ENCODE data around the gene CD300A. TPM values are rescaled to one million over a fixed set of nuclear protein-coding genes. Genes with fewer than 3 reads are reported as not detected.

CD300A gene
- total RNA-seq, 1 donor from 2014 or later: not detected

- DNase-seq (ENCODE audit: low read depth): no peak
- H3K4me3 ChIP-seq (ENCODE audit: low read depth, low read length): no peak overlapping the region
Observed at GRCh38 chr17:74446551-74447500, 19.6 kb upstream of the CD300A start.

GRCh38 chr17:74447628-74448159 is 18.7 kb upstream of the CD300A start:
- no peak overlapping the region for H3K4me3 ChIP-seq (ENCODE audit: low read depth, low read length)
- DNase-seq (ENCODE audit: low read depth): no peak
- TF ChIP-seq, protein P1, sequence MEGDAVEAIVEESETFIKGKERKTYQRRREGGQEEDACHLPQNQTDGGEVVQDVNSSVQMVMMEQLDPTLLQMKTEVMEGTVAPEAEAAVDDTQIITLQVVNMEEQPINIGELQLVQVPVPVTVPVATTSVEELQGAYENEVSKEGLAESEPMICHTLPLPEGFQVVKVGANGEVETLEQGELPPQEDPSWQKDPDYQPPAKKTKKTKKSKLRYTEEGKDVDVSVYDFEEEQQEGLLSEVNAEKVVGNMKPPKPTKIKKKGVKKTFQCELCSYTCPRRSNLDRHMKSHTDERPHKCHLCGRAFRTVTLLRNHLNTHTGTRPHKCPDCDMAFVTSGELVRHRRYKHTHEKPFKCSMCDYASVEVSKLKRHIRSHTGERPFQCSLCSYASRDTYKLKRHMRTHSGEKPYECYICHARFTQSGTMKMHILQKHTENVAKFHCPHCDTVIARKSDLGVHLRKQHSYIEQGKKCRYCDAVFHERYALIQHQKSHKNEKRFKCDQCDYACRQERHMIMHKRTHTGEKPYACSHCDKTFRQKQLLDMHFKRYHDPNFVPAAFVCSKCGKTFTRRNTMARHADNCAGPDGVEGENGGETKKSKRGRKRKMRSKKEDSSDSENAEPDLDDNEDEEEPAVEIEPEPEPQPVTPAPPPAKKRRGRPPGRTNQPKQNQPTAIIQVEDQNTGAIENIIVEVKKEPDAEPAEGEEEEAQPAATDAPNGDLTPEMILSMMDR (conservative IDR thresholded peaks at IDR 0.05; ENCODE audit: low read depth, low read length): no peak

More at GRCh38 chr17:74446551-74447500, 19.6 kb upstream of the CD300A start:
- TF ChIP-seq, protein P1 (conservative IDR thresholded peaks at IDR 0.05; ENCODE audit: low read depth, low read length): no peak

GRCh38 chr17:74448756-74449155 is 17.7 kb upstream of the CD300A start:
- no peak overlapping the region for H3K4me3 ChIP-seq (ENCODE audit: low read depth, low read length)
- DNase-seq (ENCODE audit: low read depth): no peak
- TF ChIP-seq, protein P1 (conservative IDR thresholded peaks at IDR 0.05; ENCODE audit: low read depth, low read length): no peak

DNA sequence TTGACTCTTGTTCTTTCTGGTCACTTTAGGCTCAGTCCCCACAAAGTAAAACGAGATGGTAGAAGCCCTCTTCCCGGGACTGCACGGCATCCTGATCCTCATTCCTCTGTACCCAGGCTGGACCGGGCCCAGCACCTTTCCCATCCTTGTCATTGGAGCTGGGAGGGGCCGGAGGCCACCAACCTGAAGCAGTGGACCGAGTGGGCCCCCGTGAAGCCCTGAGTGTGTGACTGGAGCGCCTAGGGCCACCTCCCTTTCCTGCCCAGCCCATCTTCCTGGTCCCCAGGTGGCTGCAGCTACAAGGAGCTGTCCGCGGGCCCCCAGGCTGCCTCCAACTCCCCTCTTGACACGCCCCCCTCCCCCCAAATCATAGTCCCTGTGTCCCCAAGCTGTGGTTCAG is 17.1 kb upstream of the CD300A start:
- TF ChIP-seq, protein P1 (conservative IDR thresholded peaks at IDR 0.05; ENCODE audit: low read depth, low read length): no peak
- no peak for DNase-seq (ENCODE audit: low read depth)
- no peak overlapping the region for H3K4me3 ChIP-seq (ENCODE audit: low read depth, low read length)

DNA sequence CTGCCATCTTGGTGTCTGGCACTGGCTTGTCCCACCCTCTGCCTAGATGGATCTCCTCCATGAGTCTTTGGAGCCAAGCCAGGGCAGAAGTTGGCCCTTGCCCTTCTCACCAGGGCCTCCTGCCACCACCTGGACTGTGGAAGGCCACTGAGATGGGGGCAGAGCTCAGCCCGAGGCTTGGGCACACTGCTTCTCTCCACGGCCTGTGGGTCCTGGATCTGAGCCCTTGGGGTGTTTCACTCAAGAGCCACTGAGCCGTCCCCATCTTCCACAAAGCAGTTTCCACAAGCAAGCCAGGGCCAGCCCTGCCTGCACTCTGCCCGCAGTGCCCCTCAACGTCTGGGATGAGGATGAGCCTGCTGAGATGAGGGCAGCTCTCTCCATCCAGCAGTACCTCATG is 16.7 kb upstream of the CD300A start:
- no peak for DNase-seq (ENCODE audit: low read depth)
- no peak overlapping the region for H3K4me3 ChIP-seq (ENCODE audit: low read depth, low read length)
- TF ChIP-seq, protein P1 (conservative IDR thresholded peaks at IDR 0.05; ENCODE audit: low read depth, low read length): no peak

DNA sequence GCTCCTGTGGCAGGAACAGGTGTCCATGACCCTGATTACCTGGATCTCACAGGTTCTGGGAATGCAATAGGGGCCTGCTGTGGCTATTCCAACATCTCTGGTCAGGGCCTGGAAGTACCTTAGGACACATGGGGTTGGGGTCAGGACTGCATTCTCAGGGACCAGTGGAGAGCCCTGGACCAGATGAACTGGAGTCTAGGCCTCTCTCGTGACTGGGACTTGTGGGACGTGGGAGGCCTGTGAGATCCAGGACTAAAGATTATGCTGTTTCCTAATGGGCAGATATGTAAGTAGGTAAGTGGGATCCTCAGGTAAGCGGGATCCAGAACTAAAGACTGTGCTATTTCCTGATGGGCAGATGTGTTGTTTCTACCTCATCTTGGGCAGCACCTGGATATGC is 16.2 kb upstream of the CD300A start:
- no peak for DNase-seq (ENCODE audit: low read depth)
- H3K4me3 ChIP-seq (ENCODE audit: low read depth, low read length): no peak overlapping the region
- TF ChIP-seq, protein P1 (conservative IDR thresholded peaks at IDR 0.05; ENCODE audit: low read depth, low read length): no peak

Data from epithelial cell of proximal tubule (primary cell).